HepG2 (cell line): ENCODE results near the gene KANSL1. TPM values are rescaled to one million over a fixed set of nuclear protein-coding genes. Genes with fewer than 3 reads are reported as not detected.

Source experiments
- ATAC-seq: fragments of 200-7000 bp; cut with Tn5 transposase; 3 replicates; pipeline ENCODE4 v1.9.1; 2020; ENCODE audit warnings: mild to moderate bottlenecking, moderate library complexity
- BruUV-seq: library from RNA; stranded (reverse); fragments of 400-500 nt; replicated peaks from 2 replicates; lab custom pipeline; 2021; lab: Mats Ljungman, UMichigan
- CTCF ChIA-PET: fragments of 300-600 bp; formaldehyde crosslinking; extraction: SDS; loops from one replicate; lab custom pipeline; 2021; ENCODE audit warnings: low total read pairs, inconsistent platforms, low intra/inter-chr PET ratio; lab: Yijun Ruan, JAX
- POLR2A ChIA-PET: fragments of 350-600 bp; sonication (Branson Sonifier 250); formaldehyde crosslinking; loops from one replicate; lab custom pipeline; 2020; ENCODE audit warnings: antibody characterized with exemption, inconsistent platforms; lab: Yijun Ruan, JAX
- DNase-seq: peaks from one replicate; pipeline ENCODE4 v3.0.0-alpha.2; 2015; ENCODE audit warnings: low spot score
- FAIRE-seq: peaks from 3 replicates; lab custom pipeline; 2011; peaks lifted over from hg19 to GRCh38; lab: Jason Lieb, UNC
- H2AFZ ChIP-seq: one replicate; pipeline ENCODE4 v1.6.1; 2011; ENCODE audit warnings: low read length, inconsistent platforms
- H3K27ac ChIP-seq: fragments of 300-600 bp; 3 replicates; pipeline ENCODE4 v1.8.0; 2011; ENCODE audit warnings: mixed run types, mild to moderate bottlenecking, mixed read lengths, low read length, inconsistent platforms; ENCODE audit not compliant: insufficient read depth; ENCODE audit errors: extremely low read length
- H3K27me3 ChIP-seq, 2 experiments: fragments of 200-600 bp in 1 of 2; 2 replicates in 1 of 2; 3 replicates in 1 of 2; pipeline versions ENCODE4 v1.6.0 to v1.8.0; 2011; ENCODE audit warnings: low read length in 2 of 2, mild to moderate bottlenecking in 2 of 2, moderate library complexity in 2 of 2, inconsistent platforms in 1 of 2; ENCODE audit not compliant: insufficient read depth in 2 of 2, control insufficient read depth in 1 of 2
- H3K36me3 ChIP-seq, 2 experiments: fragments of 200-600 bp in 1 of 2; replicated peaks in 1 of 2; 2 replicates in 1 of 2; 3 replicates in 1 of 2; pipeline versions ENCODE4 v1.5.1 to v1.8.0; 2011; ENCODE audit warnings: low read length in 2 of 2, inconsistent platforms in 1 of 2; ENCODE audit not compliant: insufficient read depth in 2 of 2, control insufficient read depth in 1 of 2
- H3K4me1 ChIP-seq: 2 replicates; pipeline ENCODE4 v1.5.1; 2012; ENCODE audit warnings: low read length, inconsistent platforms; ENCODE audit not compliant: insufficient read depth
- H3K4me2 ChIP-seq: 2 replicates; pipeline ENCODE4 v1.6.0; 2011; ENCODE audit warnings: low read depth, low read length, inconsistent platforms
- H3K4me3 ChIP-seq, 3 experiments: fragments of 200-600 bp in 1 of 3; sonication (generic), shearing (Covaris generic) in 1 of 3; replicated peaks in 1 of 3; 2 replicates each; pipeline ENCODE4 v1.5.1; 2011 to 2016; ENCODE audit warnings: low read length in 3 of 3, inconsistent platforms in 2 of 3, low read depth in 2 of 3, mild to moderate bottlenecking in 2 of 3, control low read depth in 1 of 3, mixed read lengths in 1 of 3; ENCODE audit not compliant: insufficient read depth in 1 of 3
- H3K79me2 ChIP-seq: one replicate; pipeline ENCODE4 v1.6.1; 2011; ENCODE audit warnings: low read length, inconsistent platforms; ENCODE audit not compliant: insufficient read depth
- H3K9ac ChIP-seq: 2 replicates; pipeline ENCODE4 v1.6.0; 2011; ENCODE audit warnings: mild to moderate bottlenecking, low read depth, low read length, inconsistent platforms; ENCODE audit not compliant: insufficient read depth
- H3K9me3 ChIP-seq: 2 replicates; pipeline ENCODE4 v1.5.1; 2012; ENCODE audit warnings: mild to moderate bottlenecking, low read length
- H4K20me1 ChIP-seq: 2 replicates; pipeline ENCODE4 v1.6.0; 2011; ENCODE audit warnings: inconsistent platforms, mild to moderate bottlenecking, low read length, moderate library complexity; ENCODE audit not compliant: insufficient read depth
- EHMT2 ChIP-seq: fragments of 200-600 bp; sonication (generic); IDR thresholded peaks from 2 replicates; pipeline ENCODE4 v1.7.0; 2017; ENCODE audit warnings: antibody characterized with exemption, low read depth, low read length, borderline replicate concordance
- FIP1L1 ChIP-seq: fragments of 200-400 bp; formaldehyde crosslinking; IDR thresholded peaks from 2 replicates; pipeline ENCODE4 v1.6.1; 2018; ENCODE audit warnings: low read depth, mild to moderate bottlenecking, low read length, moderate library complexity, borderline replicate concordance; ENCODE audit not compliant: insufficient read depth
- GATA4 ChIP-seq: sonication (generic); IDR thresholded peaks from 2 replicates; pipeline ENCODE4 v1.6.1; 2016; ENCODE audit warnings: antibody characterized with exemption, low read depth, borderline replicate concordance
- NCOA1 ChIP-seq: sonication (generic); formaldehyde crosslinking; IDR thresholded peaks from 2 replicates; pipeline ENCODE4 v1.9.0; 2021; ENCODE audit warnings: missing genetic modification reagents
- NFE2L2 ChIP-seq: fragments of 150-350 bp; IDR thresholded peaks from 2 replicates; pipeline ENCODE4 v1.6.1; 2014; ENCODE audit warnings: low read length
- NFIC ChIP-seq: IDR thresholded peaks from 2 replicates; pipeline ENCODE4 v1.6.1; 2012; ENCODE audit warnings: mild to moderate bottlenecking, low read length, inconsistent platforms
- SOX13 ChIP-seq, 3 experiments: fragments of 450-650 bp in 1 of 3; sonication (generic) in 1 of 3; formaldehyde crosslinking in 1 of 3; IDR thresholded peaks in 2 of 3; conservative IDR thresholded peaks in 1 of 3; 2 replicates each; pipeline versions ENCODE4 v1.5.0 to v1.6.1; 2016 to 2020; ENCODE audit warnings: antibody characterized with exemption in 1 of 3, mild to moderate bottlenecking in 1 of 3, missing compliant biosample characterization in 1 of 3, missing genetic modification reagents in 1 of 3, moderate library complexity in 1 of 3
- TEAD2 ChIP-seq: sonication (generic); formaldehyde crosslinking; IDR thresholded peaks from 2 replicates; pipeline ENCODE4 v1.9.0; 2021; ENCODE audit warnings: missing genetic modification reagents
- THAP11 ChIP-seq: IDR thresholded peaks from 2 replicates; pipeline ENCODE4 v1.6.1; 2016; ENCODE audit warnings: missing biosample characterization, missing genetic modification reagents
- ZNF768 ChIP-seq: sonication (generic); formaldehyde crosslinking; IDR thresholded peaks from 2 replicates; pipeline ENCODE4 v1.4.0; 2020; ENCODE audit warnings: missing genetic modification reagents
- ZNF788 ChIP-seq: sonication (generic); formaldehyde crosslinking; IDR thresholded peaks from 2 replicates; pipeline ENCODE4 v1.5.0; 2020; ENCODE audit warnings: mild to moderate bottlenecking, missing genetic modification reagents, borderline replicate concordance
- WGBS: methylation state at CpG from one replicate; pipeline ENCODE4 v1.1.6; 2017; ENCODE audit warnings: low lambda C conversion rate; 5-methylcytosine and 5-hydroxymethylcytosine counted together
- in situ Hi-C: cut with HindIII; loops from 2 replicates; pipeline ENCODE4 v1.10.0; 2017; ENCODE audit warnings: low pct_unique_long_range_greater_than_20kb; ENCODE audit not compliant: extremely low pct_ligation_motif_present
- intact Hi-C: fragments of 100-400 bp; cut with micrococcal nuclease; formaldehyde crosslinking; loops from one replicate; pipeline ENCODE4 v1.10.0; 2022; ENCODE audit not compliant: unreplicated experiment
- polyA plus RNA-seq, 8 experiments: library from polyadenylated mRNA; depleted of rRNA in 3 of 8; stranded (reverse) in 7 of 8; unstranded in 1 of 8; fragments of >200 nt; fragmentation: Illumina TruSeq in 4 of 8; extraction: Trizol in 4 of 8; gene quantifications; 2 replicates each; pipeline versions ENCODE4 v1.2.1 to v1.2.3, GENCODE V29; 2011 to 2016; ENCODE audit warnings: low read depth in 4 of 8, missing spikeins in 1 of 8, mixed read lengths in 1 of 8; ENCODE audit not compliant: insufficient read depth in 1 of 8
- total RNA-seq, 5 experiments: library from RNA; depleted of rRNA; stranded (reverse); fragments of >200 nt; fragmentation: Illumina TruSeq; extraction: Trizol; gene quantifications; 2 replicates each; pipeline ENCODE4 v1.2.3, GENCODE V29; 2016; ENCODE audit warnings: low read depth in 1 of 5
- TF ChIP-seq, protein P1 (sequence below): sonication (generic); formaldehyde crosslinking; IDR thresholded peaks from one replicate; pipeline ENCODE4 v1.5.1; 2020; ENCODE audit warnings: mild to moderate bottlenecking, missing genetic modification reagents; ENCODE audit errors: not compliant biosample characterization
- TF ChIP-seq, protein P2 (sequence below): sonication (generic); formaldehyde crosslinking; conservative IDR thresholded peaks from 2 replicates; pipeline ENCODE4 v1.4.0; 2020; ENCODE audit warnings: missing genetic modification reagents

KANSL1 gene
- total and polyA plus RNA-seq, 2 of the 13 experiments (the other 11 are each of a cell fraction or from before 2014, with no cell fraction given) = 24.0 to 59.6 TPM

- no peak overlapping the region for H2AFZ ChIP-seq
- ATAC-seq (no peak), DNase-seq (no peak), FAIRE-seq (no peak)
- CTCF ChIA-PET = no interaction called here
- BruUV-seq = no TSS peak
- H3K36me3 ChIP-seq = peaks cover 62 to 99% of the 10 kb centered on the region in 2 experiments
- H4K20me1 ChIP-seq = no peaks in the 10 kb centered on the region
- POLR2A ChIA-PET = no interaction called here
- intact Hi-C loops = no loop called here
- H3K4me1 ChIP-seq = no peaks in the 10 kb centered on the region
- in situ Hi-C loops = no loop called here
- no peak overlapping the region for H3K9ac ChIP-seq
- H3K9me3 ChIP-seq = no peaks in the 10 kb centered on the region
- H3K79me2 ChIP-seq = no peaks in the 10 kb centered on the region
- H3K27ac ChIP-seq = no peak overlapping the region
- no peaks in the 10 kb centered on the region for H3K27me3 ChIP-seq
- no peak overlapping the region for H3K4me3 ChIP-seq
- WGBS = over 99% methylated on average over 6 of the region's 6 CpGs
- no peak overlapping the region for H3K4me2 ChIP-seq
- no peak for TF ChIP-seq NFE2L2
- TF ChIP-seq ZNF788 = no peak
- TF ChIP-seq NFIC = no peak
- no peak for TF ChIP-seq TEAD2 (CRISPR knock-in tag)
- no peak for TF ChIP-seq EHMT2
- no peak for TF ChIP-seq THAP11 (CRISPR knock-in tag)
- TF ChIP-seq NCOA1 = no peak
- no peak for TF ChIP-seq FIP1L1
- no peak for TF ChIP-seq SOX13 (IDR thresholded peaks at IDR 0.05)
- no peak for TF ChIP-seq SOX13 (CRISPR knock-in tag; conservative IDR thresholded peaks at IDR 0.05 in 1 of 2, IDR thresholded peaks at IDR 0.05 in 1 of 2)
- no peak for TF ChIP-seq GATA4
- TF ChIP-seq, protein P1, sequence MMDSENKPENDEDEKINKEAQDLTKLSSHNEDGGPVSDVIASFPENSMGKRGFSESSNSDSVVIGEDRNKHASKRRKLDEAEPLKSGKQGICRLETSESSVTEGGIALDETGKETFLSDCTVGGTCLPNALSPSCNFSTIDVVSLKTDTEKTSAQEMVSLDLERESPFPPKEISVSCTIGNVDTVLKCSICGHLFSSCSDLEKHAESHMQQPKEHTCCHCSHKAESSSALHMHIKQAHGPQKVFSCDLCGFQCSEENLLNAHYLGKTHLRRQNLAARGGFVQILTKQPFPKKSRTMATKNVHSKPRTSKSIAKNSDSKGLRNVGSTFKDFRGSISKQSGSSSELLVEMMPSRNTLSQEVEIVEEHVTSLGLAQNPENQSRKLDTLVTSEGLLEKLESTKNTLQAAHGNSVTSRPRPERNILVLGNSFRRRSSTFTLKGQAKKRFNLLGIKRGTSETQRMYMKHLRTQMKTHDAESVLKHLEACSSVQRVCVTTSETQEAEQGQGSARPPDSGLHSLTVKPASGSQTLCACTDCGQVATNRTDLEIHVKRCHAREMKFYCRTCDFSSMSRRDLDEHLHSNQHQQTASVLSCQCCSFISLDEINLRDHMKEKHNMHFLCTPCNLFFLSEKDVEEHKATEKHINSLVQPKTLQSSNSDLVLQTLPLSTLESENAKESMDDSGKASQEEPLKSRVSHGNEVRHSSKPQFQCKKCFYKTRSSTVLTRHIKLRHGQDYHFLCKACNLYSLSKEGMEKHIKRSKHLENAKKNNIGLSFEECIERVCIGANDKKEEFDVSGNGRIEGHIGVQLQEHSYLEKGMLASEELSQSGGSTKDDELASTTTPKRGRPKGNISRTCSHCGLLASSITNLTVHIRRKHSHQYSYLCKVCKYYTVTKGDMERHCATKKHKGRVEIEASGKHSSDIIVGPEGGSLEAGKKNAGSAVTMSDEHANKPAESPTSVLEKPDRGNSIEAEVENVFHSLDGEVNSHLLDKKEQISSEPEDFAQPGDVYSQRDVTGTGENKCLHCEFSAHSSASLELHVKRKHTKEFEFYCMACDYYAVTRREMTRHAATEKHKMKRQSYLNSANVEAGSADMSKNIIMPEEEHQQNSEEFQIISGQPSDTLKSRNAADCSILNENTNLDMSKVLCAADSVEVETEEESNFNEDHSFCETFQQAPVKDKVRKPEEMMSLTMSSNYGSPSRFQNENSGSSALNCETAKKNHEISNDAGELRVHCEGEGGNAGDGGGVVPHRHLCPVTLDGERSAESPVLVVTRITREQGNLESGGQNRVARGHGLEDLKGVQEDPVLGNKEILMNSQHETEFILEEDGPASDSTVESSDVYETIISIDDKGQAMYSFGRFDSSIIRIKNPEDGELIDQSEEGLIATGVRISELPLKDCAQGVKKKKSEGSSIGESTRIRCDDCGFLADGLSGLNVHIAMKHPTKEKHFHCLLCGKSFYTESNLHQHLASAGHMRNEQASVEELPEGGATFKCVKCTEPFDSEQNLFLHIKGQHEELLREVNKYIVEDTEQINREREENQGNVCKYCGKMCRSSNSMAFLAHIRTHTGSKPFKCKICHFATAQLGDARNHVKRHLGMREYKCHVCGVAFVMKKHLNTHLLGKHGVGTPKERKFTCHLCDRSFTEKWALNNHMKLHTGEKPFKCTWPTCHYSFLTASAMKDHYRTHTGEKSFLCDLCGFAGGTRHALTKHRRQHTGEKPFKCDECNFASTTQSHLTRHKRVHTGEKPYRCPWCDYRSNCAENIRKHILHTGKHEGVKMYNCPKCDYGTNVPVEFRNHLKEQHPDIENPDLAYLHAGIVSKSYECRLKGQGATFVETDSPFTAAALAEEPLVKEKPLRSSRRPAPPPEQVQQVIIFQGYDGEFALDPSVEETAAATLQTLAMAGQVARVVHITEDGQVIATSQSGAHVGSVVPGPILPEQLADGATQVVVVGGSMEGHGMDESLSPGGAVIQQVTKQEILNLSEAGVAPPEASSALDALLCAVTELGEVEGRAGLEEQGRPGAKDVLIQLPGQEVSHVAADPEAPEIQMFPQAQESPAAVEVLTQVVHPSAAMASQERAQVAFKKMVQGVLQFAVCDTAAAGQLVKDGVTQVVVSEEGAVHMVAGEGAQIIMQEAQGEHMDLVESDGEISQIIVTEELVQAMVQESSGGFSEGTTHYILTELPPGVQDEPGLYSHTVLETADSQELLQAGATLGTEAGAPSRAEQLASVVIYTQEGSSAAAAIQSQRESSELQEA (CRISPR knock-in tag) = no peak
- TF ChIP-seq, protein P2, sequence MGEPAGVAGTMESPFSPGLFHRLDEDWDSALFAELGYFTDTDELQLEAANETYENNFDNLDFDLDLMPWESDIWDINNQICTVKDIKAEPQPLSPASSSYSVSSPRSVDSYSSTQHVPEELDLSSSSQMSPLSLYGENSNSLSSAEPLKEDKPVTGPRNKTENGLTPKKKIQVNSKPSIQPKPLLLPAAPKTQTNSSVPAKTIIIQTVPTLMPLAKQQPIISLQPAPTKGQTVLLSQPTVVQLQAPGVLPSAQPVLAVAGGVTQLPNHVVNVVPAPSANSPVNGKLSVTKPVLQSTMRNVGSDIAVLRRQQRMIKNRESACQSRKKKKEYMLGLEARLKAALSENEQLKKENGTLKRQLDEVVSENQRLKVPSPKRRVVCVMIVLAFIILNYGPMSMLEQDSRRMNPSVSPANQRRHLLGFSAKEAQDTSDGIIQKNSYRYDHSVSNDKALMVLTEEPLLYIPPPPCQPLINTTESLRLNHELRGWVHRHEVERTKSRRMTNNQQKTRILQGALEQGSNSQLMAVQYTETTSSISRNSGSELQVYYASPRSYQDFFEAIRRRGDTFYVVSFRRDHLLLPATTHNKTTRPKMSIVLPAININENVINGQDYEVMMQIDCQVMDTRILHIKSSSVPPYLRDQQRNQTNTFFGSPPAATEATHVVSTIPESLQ (CRISPR knock-in tag) = no peak
- TF ChIP-seq ZNF768 = no peak
Measured at GRCh38 chr17:46036491-46036890, 156.7 kb downstream of the KANSL1 start.
